PC-3 (cell line): ENCODE data around the gene SIT1. TPM values are rescaled to one million over a fixed set of nuclear protein-coding genes. Genes with fewer than 3 reads are reported as not detected.

Experiments used
- ATAC-seq: fragments of 200-7000 bp; cut with Tn5 transposase; 2 replicates; pipeline ENCODE4 v1.9.1; 2020; ENCODE audit warnings: mild to moderate bottlenecking, moderate library complexity
- BruUV-seq: library from RNA; stranded (reverse); fragments of 400-500 nt; replicated peaks from 2 replicates; lab custom pipeline; 2021; lab: Mats Ljungman, UMichigan
- CTCF ChIA-PET: fragments of 300-600 bp; sonication (Branson Sonifier 250); formaldehyde crosslinking; loops from one replicate; lab custom pipeline; 2022; ENCODE audit warnings: antibody characterized with exemption; lab: Charles Lee
- POLR2A ChIA-PET: fragments of 300-600 bp; sonication (Branson Sonifier 250); formaldehyde crosslinking; loops from one replicate; lab custom pipeline; 2022; ENCODE audit warnings: antibody characterized with exemption; ENCODE audit not compliant: unreplicated experiment; lab: Charles Lee
- DNase-seq: peaks from one replicate; pipeline ENCODE4 v3.0.0-alpha.2; 2015
- H2AFZ ChIP-seq: fragments of 300-600 bp; sonication (generic); 2 replicates; pipeline ENCODE4 v1.6.0; 2016; ENCODE audit warnings: antibody characterized with exemption, low read length
- H3F3A ChIP-seq: fragments of 300-600 bp; sonication (generic); one replicate; pipeline ENCODE4 v1.6.0; 2017; ENCODE audit warnings: antibody characterized with exemption, low read length, control low read depth, mild to moderate bottlenecking; ENCODE audit not compliant: unreplicated experiment
- H3K27ac ChIP-seq: fragments of 300-600 bp; sonication (generic); 2 replicates; pipeline ENCODE4 v1.5.1; 2016; ENCODE audit warnings: mild to moderate bottlenecking, low read length
- H3K27me3 ChIP-seq: fragments of 300-600 bp; sonication (generic); 2 replicates; pipeline ENCODE4 v1.6.1; 2016; ENCODE audit warnings: low read length, mixed read lengths
- H3K36me3 ChIP-seq: fragments of 300-600 bp; sonication (generic); 2 replicates; pipeline ENCODE4 v1.6.1; 2016; ENCODE audit warnings: low read depth, mixed run types, low read length, mixed read lengths
- H3K4me1 ChIP-seq: fragments of 300-600 bp; sonication (generic); 2 replicates; pipeline ENCODE4 v1.5.1; 2016; ENCODE audit warnings: low read length; ENCODE audit not compliant: insufficient read depth
- H3K4me2 ChIP-seq: fragments of 300-600 bp; sonication (generic); 2 replicates; pipeline ENCODE4 v1.6.0; 2016; ENCODE audit warnings: low read length
- H3K4me3 ChIP-seq: fragments of 300-600 bp; sonication (generic); 2 replicates; pipeline ENCODE4 v1.5.1; 2016; ENCODE audit warnings: mild to moderate bottlenecking, low read length, mixed read lengths
- H3K79me2 ChIP-seq: fragments of 300-600 bp; sonication (generic); 2 replicates; pipeline ENCODE4 v1.6.1; 2017; ENCODE audit warnings: low read length, mixed read lengths
- H3K9ac ChIP-seq: fragments of 300-600 bp; sonication (generic); 2 replicates; pipeline ENCODE4 v1.6.0; 2016; ENCODE audit warnings: mild to moderate bottlenecking, low read length
- H3K9me2 ChIP-seq: fragments of 300-600 bp; sonication (generic); replicated peaks from 2 replicates; pipeline ENCODE4 v1.6.1; 2016; ENCODE audit warnings: mixed run types, low read length, mixed read lengths
- H3K9me3 ChIP-seq: fragments of 300-600 bp; sonication (generic); 2 replicates; pipeline ENCODE4 v1.6.1; 2016; ENCODE audit warnings: low read length, mixed read lengths
- H4K20me1 ChIP-seq: fragments of 300-600 bp; sonication (generic); 2 replicates; pipeline ENCODE4 v1.6.1; 2016; ENCODE audit warnings: low read length, mixed read lengths
- CTCF ChIP-seq: fragments of 300-600 bp; sonication (generic); conservative IDR thresholded peaks from 2 replicates; pipeline ENCODE4 v1.5.1; 2017; ENCODE audit warnings: antibody characterized with exemption, low read depth, mild to moderate bottlenecking, low read length
- EZH2 ChIP-seq: fragments of 300-600 bp; sonication (generic); IDR thresholded peaks from one replicate; pipeline ENCODE4 v1.6.1; 2017; ENCODE audit warnings: antibody characterized with exemption, mild to moderate bottlenecking, low read length; ENCODE audit not compliant: unreplicated experiment
- EZH2phosphoT487 ChIP-seq: fragments of 300-600 bp; sonication (generic); IDR thresholded peaks from 2 replicates; pipeline ENCODE4 v1.6.1; 2018; ENCODE audit warnings: mild to moderate bottlenecking, antibody characterized with exemption, low read length, borderline replicate concordance
- intact Hi-C: fragments of 100-400 bp; cut with micrococcal nuclease; formaldehyde crosslinking; loops from 2 replicates; pipeline ENCODE4 v1.9.0; 2023
- total RNA-seq: library from RNA; depleted of rRNA; stranded (reverse); fragments of >200 nt; gene quantifications from 2 replicates; pipeline ENCODE4 v1.2.3, GENCODE V29; 2014

Gene SIT1
- total RNA-seq, 1 experiment from 2014 or later: not detected

DNA sequence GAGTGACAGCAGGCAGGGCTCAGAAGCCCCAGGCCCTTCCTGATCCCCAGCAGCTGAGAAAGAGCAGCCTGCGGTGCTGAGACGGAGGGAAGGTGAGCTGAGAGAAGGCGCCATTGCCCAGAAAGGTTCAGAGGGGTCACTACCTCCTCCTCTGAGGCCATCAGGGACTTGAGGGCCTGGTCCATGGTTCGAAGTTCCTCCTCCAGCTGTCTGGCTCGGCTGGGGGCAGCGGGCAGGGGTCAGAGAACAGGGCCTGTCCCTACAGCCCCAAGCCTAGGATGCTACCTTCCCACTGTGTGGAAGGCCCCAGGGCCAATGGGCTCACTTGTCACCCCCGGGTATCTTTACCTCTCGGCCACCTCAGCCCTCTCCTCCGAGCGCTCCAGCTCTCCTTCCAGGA, 34.2 kb upstream of the SIT1 start:
- ChIA-PET CTCF (no interaction called here), POLR2A (no interaction called here)
- no peak overlapping the region for H3K4me3 ChIP-seq
- no peak overlapping the region for H3K4me2 ChIP-seq
- BruUV-seq: no TSS peak
- no peaks in the 10 kb centered on the region for H4K20me1 ChIP-seq
- H3K27me3 ChIP-seq: no peaks in the 10 kb centered on the region
- no peaks in the 10 kb centered on the region for H3K79me2 ChIP-seq
- no peak overlapping the region for H2AFZ ChIP-seq
- H3K9me3 ChIP-seq: no peaks in the 10 kb centered on the region
- ATAC-seq (no peak), DNase-seq (no peak)
- TF ChIP-seq EZH2phosphoT487 (no peak), EZH2 (no peak), CTCF (no peak)
- intact Hi-C loops: no loop called here
- no peaks in the 10 kb centered on the region for H3F3A ChIP-seq
- H3K36me3 ChIP-seq: no peaks in the 10 kb centered on the region
- no peak overlapping the region for H3K27ac ChIP-seq
- H3K4me1 ChIP-seq: peaks cover 22% of the 10 kb centered on the region
- no peak overlapping the region for H3K9ac ChIP-seq
- H3K9me2 ChIP-seq: no peaks in the 10 kb centered on the region

- ATAC-seq (no peak), DNase-seq (no peak)
- no peak for TF ChIP-seq EZH2phosphoT487
- TF ChIP-seq CTCF: no peak
- TF ChIP-seq EZH2: no peak
- H3K4me1 ChIP-seq: peaks cover 6% of the 10 kb centered on the region
- H3K9me2 ChIP-seq: no peaks in the 10 kb centered on the region
- H3K79me2 ChIP-seq: no peaks in the 10 kb centered on the region
- no peak overlapping the region for H3K9ac ChIP-seq
- BruUV-seq: no TSS peak
- no peak overlapping the region for H3K4me2 ChIP-seq
- no peaks in the 10 kb centered on the region for H3K27me3 ChIP-seq
- H4K20me1 ChIP-seq: no peaks in the 10 kb centered on the region
- H3K27ac ChIP-seq: no peak overlapping the region
- ChIA-PET POLR2A (no interaction called here), CTCF (no interaction called here)
- H3K9me3 ChIP-seq: no peaks in the 10 kb centered on the region
- intact Hi-C loops: no loop called here
- no peaks in the 10 kb centered on the region for H3K36me3 ChIP-seq
- no peak overlapping the region for H2AFZ ChIP-seq
- no peaks in the 10 kb centered on the region for H3F3A ChIP-seq
- H3K4me3 ChIP-seq: no peak overlapping the region
These were observed 32.6 kb upstream of the SIT1 start for GRCh38 chr9:35683323-35683722.

- intact Hi-C loops: no loop called here
- no peak for ATAC-seq
- H3K36me3 ChIP-seq: no peaks in the 10 kb centered on the region
- H3K27me3 ChIP-seq: no peaks in the 10 kb centered on the region
- H3K27ac ChIP-seq: no peak overlapping the region
- no peaks in the 10 kb centered on the region; the same call in 1 of the 2 replicates for H3K4me1 ChIP-seq
- no TSS peak for BruUV-seq
- H3F3A ChIP-seq: no peaks in the 10 kb centered on the region
- no peak overlapping the region for H3K9ac ChIP-seq
- H3K79me2 ChIP-seq: no peaks in the 10 kb centered on the region
- H3K4me3 ChIP-seq: no peak overlapping the region
- TF ChIP-seq CTCF: no peak
- no peaks in the 10 kb centered on the region for H4K20me1 ChIP-seq
- no peak overlapping the region for H2AFZ ChIP-seq
- H3K9me3 ChIP-seq: no peaks in the 10 kb centered on the region
- ChIA-PET POLR2A (interaction anchor here (0.5 kb wide), 1 partner anchor 811 kb away, joined by 5 read pairs; no protein-coding TSS in a partner anchor), CTCF (no interaction called here)
- H3K9me2 ChIP-seq: no peaks in the 10 kb centered on the region
- no peak overlapping the region for H3K4me2 ChIP-seq
- DNase-seq: no peak
These were observed 32.0 kb upstream of the SIT1 start for GRCh38 chr9:35682520-35683315.
